Neuronal stem cell (in vitro differentiated cells): ENCODE results near the gene CDH15.
"Not testable (repeated sequence)": the region's sequence is repeated elsewhere in the genome, so short reads cannot be mapped to it uniquely, and the experiment has no call there.

Source experiments
- DNase-seq: peaks from one replicate; pipeline ENCODE4 v3.0.0-alpha.2; 2013; ENCODE audit warnings: low spot score
- H2AFZ ChIP-seq: one replicate; pipeline ENCODE4 v1.6.1; 2013; ENCODE audit warnings: mild to moderate bottlenecking, low read length, inconsistent platforms
- H2AK5ac ChIP-seq: 2 replicates; pipeline ENCODE4 v1.6.1; 2013; ENCODE audit warnings: low read depth, mild to moderate bottlenecking, inconsistent platforms, low read length, moderate library complexity, mixed read lengths
- H2BK120ac ChIP-seq: 2 replicates; pipeline ENCODE4 v1.6.1; 2013; ENCODE audit warnings: low read depth, mild to moderate bottlenecking, inconsistent platforms, low read length, moderate library complexity, mixed read lengths
- H2BK12ac ChIP-seq: one replicate; pipeline ENCODE4 v1.6.1; 2013; ENCODE audit warnings: low read length, inconsistent platforms
- H2BK15ac ChIP-seq: 2 replicates; pipeline ENCODE4 v1.6.1; 2013; ENCODE audit warnings: mild to moderate bottlenecking, low read length, inconsistent platforms, mixed read lengths
- H2BK5ac ChIP-seq: one replicate; pipeline ENCODE4 v1.6.1; 2013; ENCODE audit warnings: inconsistent platforms, mild to moderate bottlenecking, low read length, moderate library complexity
- H3K14ac ChIP-seq: one replicate; pipeline ENCODE4 v1.6.1; 2013; ENCODE audit warnings: low read length, inconsistent platforms
- H3K18ac ChIP-seq: 2 replicates; pipeline ENCODE4 v1.6.1; 2013; ENCODE audit warnings: low read length, inconsistent platforms
- H3K23ac ChIP-seq: 2 replicates; pipeline ENCODE4 v1.6.1; 2013; ENCODE audit warnings: low read depth, mild to moderate bottlenecking, mixed read lengths, low read length, inconsistent platforms; ENCODE audit not compliant: poor library complexity
- H3K27ac ChIP-seq: replicated peaks from 3 replicates; pipeline ENCODE4 v1.5.1; 2013; ENCODE audit warnings: low read length, inconsistent platforms
- H3K27me3 ChIP-seq, 3 experiments: 2 replicates each; pipeline ENCODE4 v1.6.1; 2013; ENCODE audit warnings: low read length in 3 of 3, mild to moderate bottlenecking in 2 of 3, inconsistent platforms in 1 of 3, low read depth in 1 of 3, mixed read lengths in 1 of 3, moderate library complexity in 1 of 3; ENCODE audit not compliant: control insufficient read depth in 3 of 3, insufficient read depth in 3 of 3
- H3K36me3 ChIP-seq, 2 donors: replicated peaks in 1 of 2; 2 replicates each; pipeline ENCODE4 v1.6.1; 2013; ENCODE audit warnings: low read length in 2 of 2; ENCODE audit not compliant: control insufficient read depth in 2 of 2, insufficient read depth in 2 of 2
- H3K4ac ChIP-seq: 2 replicates; pipeline ENCODE4 v1.6.1; 2013; ENCODE audit warnings: inconsistent platforms, mild to moderate bottlenecking, low read length, moderate library complexity
- H3K4me1 ChIP-seq, 2 donors: 1 replicate in 1 of 2; 2 replicates in 1 of 2; pipeline ENCODE4 v1.6.1; 2013; ENCODE audit warnings: low read length in 2 of 2, low read depth in 1 of 2; ENCODE audit not compliant: control insufficient read depth in 2 of 2, insufficient read depth in 1 of 2
- H3K4me2 ChIP-seq: one replicate; pipeline ENCODE4 v1.6.1; 2013; ENCODE audit warnings: mild to moderate bottlenecking, low read length, inconsistent platforms; ENCODE audit not compliant: insufficient read depth, poor library complexity, severe bottlenecking
- H3K4me3 ChIP-seq, 2 donors: 2 replicates each; pipeline ENCODE4 v1.5.1; 2013; ENCODE audit warnings: low read length in 2 of 2, mild to moderate bottlenecking in 2 of 2, inconsistent platforms in 1 of 2, moderate library complexity in 1 of 2
- H3K79me1 ChIP-seq: one replicate; pipeline ENCODE4 v1.6.1; 2013; ENCODE audit warnings: low read depth, mild to moderate bottlenecking, inconsistent platforms, low read length, moderate library complexity
- H3K9ac ChIP-seq: one replicate; pipeline ENCODE4 v1.6.1; 2013; ENCODE audit warnings: mild to moderate bottlenecking, low read depth, low read length, inconsistent platforms; ENCODE audit not compliant: poor library complexity
- H3K9me3 ChIP-seq, 2 donors: replicated peaks in 1 of 2; 2 replicates each; pipeline versions ENCODE3 to v1.6.1; 2013; ENCODE audit warnings: low read length in 2 of 2, mild to moderate bottlenecking in 2 of 2, inconsistent platforms in 1 of 2, low read depth in 1 of 2, mixed read lengths in 1 of 2, moderate library complexity in 1 of 2; ENCODE audit not compliant: control insufficient read depth in 2 of 2, insufficient read depth in 1 of 2
- H4K8ac ChIP-seq: one replicate; pipeline ENCODE4 v1.6.1; 2013; ENCODE audit warnings: low read depth, mild to moderate bottlenecking, inconsistent platforms, low read length, moderate library complexity
- H4K91ac ChIP-seq: one replicate; pipeline ENCODE4 v1.6.1; 2013; ENCODE audit warnings: low read length, low read depth, mild to moderate bottlenecking, inconsistent platforms; ENCODE audit not compliant: poor library complexity
- WGBS, 2 donors: extraction: QIAGEN DNeasy Blood & Tissue Kit; methylation state at CpG; one replicate each; pipeline ENCODE4 v1.1.7; 2013; ENCODE audit warnings: missing lambda C conversion rate in 2 of 2, mixed read lengths in 1 of 2; ENCODE audit not compliant: insufficient read length in 2 of 2, insufficient replicate concordance in 1 of 2; ENCODE audit errors: extremely low coverage in 2 of 2; 5-methylcytosine and 5-hydroxymethylcytosine counted together

Gene CDH15

GRCh38 chr16:89188471-89189357 is 17.2 kb downstream of the CDH15 start:
- not testable (repeated sequence) for H3K14ac ChIP-seq, H3K36me3 ChIP-seq, H2BK120ac ChIP-seq, H2BK12ac ChIP-seq, H3K18ac ChIP-seq, H3K79me1 ChIP-seq, H4K8ac ChIP-seq, H2AK5ac ChIP-seq, H3K23ac ChIP-seq, H4K91ac ChIP-seq, H2AFZ ChIP-seq, H3K4me1 ChIP-seq, H3K27ac ChIP-seq, H2BK5ac ChIP-seq, H3K4ac ChIP-seq, H2BK15ac ChIP-seq, H3K4me3 ChIP-seq, H3K4me2 ChIP-seq, DNase-seq, H3K9ac ChIP-seq, H3K9me3 ChIP-seq
- peaks cover 13 to 23% (median 19%) of the 10 kb centered on the region in 3 experiments for H3K27me3 ChIP-seq
- no CpG with 5 or more reads among the region's 25 CpGs for WGBS, 2 donors

GRCh38 chr16:89189358-89190025 is 17.9 kb downstream of the CDH15 start:
- Histone ChIP-seq H2BK120ac (no peak overlapping the region), H3K9me3 (peaks cover 0 to 6% of the 10 kb centered on the region in 2 donors), H3K18ac (no peak overlapping the region), H3K27ac (no peak overlapping the region), H3K4me3 (no peak overlapping the region), H3K4me1 (peaks cover 2 to 4% of the 10 kb centered on the region in 2 donors), H3K14ac (no peak overlapping the region), H3K4me2 (no peak overlapping the region), H2BK12ac (no peak overlapping the region), H4K8ac (no peak overlapping the region), H3K79me1 (peaks cover 3% of the 10 kb centered on the region), H2BK15ac (no peak overlapping the region), H3K36me3 (no peaks in the 10 kb centered on the region), H3K23ac (no peak overlapping the region), H4K91ac (no peak overlapping the region), H3K9ac (no peak overlapping the region), H2AFZ (no peak overlapping the region), H3K27me3 (peaks cover 15 to 28% (median 23%) of the 10 kb centered on the region in 3 experiments), H2AK5ac (no peak overlapping the region), H2BK5ac (no peak overlapping the region), H3K4ac (no peak overlapping the region)
- no peak for DNase-seq
- WGBS, 2 donors = no CpG with 5 or more reads among the region's 14 CpGs

GRCh38 chr16:89190150-89190958 is 18.8 kb downstream of the CDH15 start:
- no peaks in the 10 kb centered on the region for H3K36me3 ChIP-seq
- H3K4ac ChIP-seq = no peak overlapping the region
- H2BK120ac ChIP-seq = no peak overlapping the region
- no CpG with 5 or more reads among the region's 28 CpGs for WGBS, 2 donors
- no peak overlapping the region for H4K8ac ChIP-seq
- no peak overlapping the region for H2BK5ac ChIP-seq
- DNase-seq = no peak
- H2AFZ ChIP-seq = no peak overlapping the region
- no peak overlapping the region for H3K9ac ChIP-seq
- peaks cover 15 to 29% (median 28%) of the 10 kb centered on the region in 3 experiments for H3K27me3 ChIP-seq
- H3K4me1 ChIP-seq = peaks cover 2 to 4% of the 10 kb centered on the region in 2 donors
- H3K9me3 ChIP-seq = peaks cover 0 to 6% of the 10 kb centered on the region in 2 donors
- H2BK12ac ChIP-seq = no peak overlapping the region
- peak overlapping the region; percentile 39 for H2BK15ac ChIP-seq
- H3K79me1 ChIP-seq = peaks cover 3% of the 10 kb centered on the region
- H3K27ac ChIP-seq = no peak overlapping the region
- H3K4me3 ChIP-seq = no peak overlapping the region
- H3K14ac ChIP-seq = no peak overlapping the region
- H4K91ac ChIP-seq = peak overlapping the region; percentile 85
- no peak overlapping the region for H3K4me2 ChIP-seq
- H2AK5ac ChIP-seq = peak overlapping the region; percentile 88
- peak overlapping the region; percentile 2 for H3K23ac ChIP-seq
- H3K18ac ChIP-seq = no peak overlapping the region
